GM19240 (cell line): ENCODE measurements around the gene CST2.
"Not testable (repeated sequence)": the region's sequence is repeated elsewhere in the genome, so short reads cannot be mapped to it uniquely, and the experiment has no call there.

Source experiments
- DNase-seq: peaks from one replicate; pipeline ENCODE4 v3.0.0; 2011; ENCODE audit warnings: low spot score; ENCODE audit not compliant: insufficient read length

The CST2 gene, protein sequence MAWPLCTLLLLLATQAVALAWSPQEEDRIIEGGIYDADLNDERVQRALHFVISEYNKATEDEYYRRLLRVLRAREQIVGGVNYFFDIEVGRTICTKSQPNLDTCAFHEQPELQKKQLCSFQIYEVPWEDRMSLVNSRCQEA

GRCh38 chr20:23826541-23827021, at the start of gene CST2:
Gene CST2 (minus strand): TSS chr20:23826729. CDS start chr20:23826660, 69 bp downstream.
- DNase-seq = no peak

GRCh38 chr20:23875606-23876237, 49.2 kb upstream of the CST2 start:
- DNase-seq = no peak

GRCh38 chr20:23874747-23875146, 48.2 kb upstream of the CST2 start:
- DNase-seq = no peak

GRCh38 chr20:23873370-23874015, 47.0 kb upstream of the CST2 start:
- no peak for DNase-seq

- DNase-seq = no peak
Observed at GRCh38 chr20:23872065-23872464, 45.5 kb upstream of the CST2 start.

GRCh38 chr20:23870461-23870860, 43.9 kb upstream of the CST2 start:
- DNase-seq = no peak

- DNase-seq = no peak
Observed at GRCh38 chr20:23869520-23869919, 43.0 kb upstream of the CST2 start.

- DNase-seq = no peak
Observed at GRCh38 chr20:23868321-23868720, 41.8 kb upstream of the CST2 start.

- no peak for DNase-seq
Observed at GRCh38 chr20:23867152-23867776, 40.7 kb upstream of the CST2 start.

DNA sequence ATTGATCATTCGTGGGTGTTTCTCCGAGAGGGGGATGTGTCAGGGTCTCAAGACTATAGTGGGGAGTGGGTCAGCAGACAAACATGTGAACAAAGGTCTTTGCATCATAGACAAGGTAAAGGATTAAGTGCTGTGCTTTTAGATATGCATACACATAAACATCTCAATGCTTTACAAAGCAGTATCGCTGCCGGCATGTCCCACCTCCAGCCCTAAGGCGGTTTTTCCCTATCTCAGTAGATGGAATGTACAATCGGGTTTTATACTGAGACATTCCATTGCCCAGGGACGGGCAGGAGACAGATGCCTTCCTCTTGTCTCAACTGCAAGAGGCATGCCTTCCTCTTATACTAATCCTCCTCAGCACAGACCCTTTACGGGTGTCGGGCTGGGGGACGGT, 34.2 kb upstream of the CST2 start:
- DNase-seq = not testable (repeated sequence)

- no peak for DNase-seq
Observed at GRCh38 chr20:23857962-23858595, 31.6 kb upstream of the CST2 start.

DNA sequence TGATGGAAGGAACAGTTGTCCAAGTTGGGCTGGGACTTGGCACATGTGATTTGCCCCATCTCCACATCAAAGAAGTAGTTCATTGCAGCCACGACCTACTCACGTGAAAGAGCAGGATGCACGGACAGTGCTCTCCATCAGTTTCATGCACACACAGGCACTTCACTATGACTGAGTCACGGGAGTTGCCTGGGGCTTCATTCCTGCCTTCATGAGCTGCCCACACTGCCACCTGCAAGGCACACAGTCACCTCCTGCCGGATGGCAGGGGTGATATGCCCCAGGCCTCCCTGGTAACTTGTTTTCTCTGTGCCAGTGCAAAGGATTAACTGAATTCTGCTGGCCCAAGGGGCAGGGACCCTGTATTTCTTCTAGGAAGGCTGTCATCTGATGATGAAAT, 30.2 kb upstream of the CST2 start:
- no peak for DNase-seq

DNA sequence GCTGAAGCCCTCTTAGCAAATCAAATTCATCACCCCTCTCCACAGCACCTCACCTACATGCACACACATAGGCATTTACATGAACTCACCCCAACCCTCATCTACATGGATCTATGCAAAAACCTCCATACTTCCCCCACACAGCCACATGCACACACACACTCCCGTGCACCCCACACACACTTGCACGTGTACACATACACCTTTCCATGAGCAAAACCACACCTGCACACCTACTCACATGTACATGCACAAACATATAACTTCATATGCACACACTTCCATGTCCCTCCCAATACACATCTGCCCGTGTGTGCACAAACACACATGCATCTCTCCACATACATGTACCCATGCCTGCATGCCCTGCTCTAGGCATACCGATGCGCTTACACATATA, 29.7 kb upstream of the CST2 start:
- no peak for DNase-seq

- DNase-seq = no peak
Observed at GRCh38 chr20:23841693-23842092, 15.2 kb upstream of the CST2 start.

DNA sequence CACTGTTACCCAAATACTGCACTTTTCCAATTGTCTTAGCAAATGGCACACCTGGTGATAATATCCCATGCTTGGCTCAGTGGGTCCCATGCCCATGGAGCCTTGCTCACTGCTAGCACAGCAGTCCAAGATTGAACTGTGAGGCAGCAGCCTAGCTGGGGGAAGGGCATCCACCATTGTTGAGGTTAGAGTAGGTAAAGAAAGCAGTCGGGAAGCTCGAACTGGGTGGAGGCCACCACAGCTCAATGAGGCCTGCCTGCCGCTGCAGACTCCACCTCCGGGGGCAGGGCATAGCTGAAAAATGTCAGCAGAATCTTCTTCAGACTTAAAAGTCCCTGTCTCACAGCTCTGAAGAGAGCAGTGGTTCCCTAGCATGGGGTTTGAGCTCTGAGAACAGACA, 9.2 kb upstream of the CST2 start:
- no peak for DNase-seq

- no peak for DNase-seq
Observed at GRCh38 chr20:23832775-23833513, 6.4 kb upstream of the CST2 start.

GRCh38 chr20:23831961-23832360, 5.4 kb upstream of the CST2 start:
- not testable (repeated sequence) for DNase-seq

DNA sequence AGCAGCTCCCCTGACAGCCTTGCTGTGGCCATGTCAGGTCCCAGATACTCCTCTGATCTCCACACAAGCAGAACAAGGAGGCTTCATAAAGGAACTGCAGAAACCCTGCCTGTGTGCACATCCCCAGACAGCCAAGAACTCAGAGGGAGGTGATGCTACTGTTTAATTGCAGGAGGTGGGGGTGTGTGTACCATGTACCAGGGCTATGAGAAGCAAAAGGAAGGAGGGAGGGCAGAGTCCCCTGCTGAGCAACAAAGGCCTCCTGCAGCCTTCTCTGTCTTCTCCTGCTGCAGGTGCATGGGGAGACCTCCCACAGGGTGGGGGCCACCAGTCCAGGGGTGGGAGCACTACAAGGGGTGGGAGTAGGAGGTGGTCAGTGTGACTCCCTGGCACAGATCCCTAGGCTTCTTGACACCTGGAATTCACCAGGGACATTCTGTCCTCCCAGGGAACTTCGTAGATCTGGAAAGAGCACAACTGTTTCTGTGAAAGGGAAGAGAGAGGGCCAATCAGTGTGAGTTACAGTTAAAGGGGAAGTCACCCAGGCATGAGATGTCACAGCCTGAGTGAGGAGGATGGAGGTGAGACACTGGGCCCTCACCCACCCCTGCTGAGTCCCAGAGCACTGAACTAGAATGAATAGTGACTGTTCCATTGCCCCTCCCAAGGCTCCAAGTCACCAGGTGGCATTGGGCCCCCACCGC, 2.8 kb downstream of the CST2 start:
- no peak for DNase-seq

GRCh38 chr20:23823111-23823510, 3.4 kb downstream of the CST2 start:
- DNase-seq = no peak

DNA sequence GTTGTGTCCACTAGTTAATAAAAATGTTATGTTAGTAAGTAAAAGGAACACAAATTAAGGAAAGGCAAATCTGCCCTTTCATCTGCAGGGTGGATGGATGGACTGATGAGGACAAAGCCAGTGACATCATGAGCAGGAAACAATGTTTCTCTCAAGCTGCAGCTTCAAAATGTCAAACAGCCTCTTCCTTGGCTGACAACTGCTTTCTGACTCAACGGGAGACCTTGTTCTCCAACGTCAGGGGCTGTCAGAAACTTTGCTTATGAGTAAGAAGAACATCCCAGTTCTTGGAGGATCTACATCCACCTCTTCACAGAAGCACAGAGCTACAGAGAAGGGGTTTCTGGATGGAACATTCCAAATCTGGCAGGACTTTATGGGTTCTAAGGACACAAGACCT, 6.0 kb downstream of the CST2 start:
- no peak for DNase-seq

DNA sequence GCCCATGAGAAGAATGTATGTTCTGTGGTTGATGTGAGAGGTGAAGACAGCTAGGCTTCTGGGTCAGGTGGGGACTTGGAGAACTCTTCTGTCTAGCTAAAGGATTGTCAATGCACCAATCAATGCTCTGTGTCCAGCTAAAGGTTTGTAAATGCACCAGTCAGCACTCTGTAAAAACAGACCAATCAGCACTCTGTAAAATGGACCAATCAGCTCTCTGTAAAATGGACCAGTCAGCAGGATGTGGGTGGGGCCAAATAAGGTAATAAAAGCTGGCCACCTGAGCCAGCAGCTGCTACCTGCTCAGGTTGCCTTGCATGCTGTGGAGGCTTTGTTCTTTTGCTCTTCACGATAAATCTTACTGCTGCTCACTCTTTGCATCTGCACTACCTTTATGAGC, 15.0 kb downstream of the CST2 start:
- not testable (repeated sequence) for DNase-seq
